Rectal smooth muscle tissue (tissue), 1 donor: ENCODE measurements around the gene NTM.

ENCODE experiments used
- H3K27ac ChIP-seq: one replicate; pipeline ENCODE4 v1.7.0; 2013; ENCODE audit warnings: low read depth, low read length, inconsistent platforms
- H3K27me3 ChIP-seq: one replicate; pipeline ENCODE4 v1.7.0; 2013; ENCODE audit warnings: low read length; ENCODE audit not compliant: control insufficient read depth, insufficient read depth
- H3K36me3 ChIP-seq: one replicate; pipeline ENCODE4 v1.7.0; 2013; ENCODE audit warnings: low read length; ENCODE audit not compliant: control insufficient read depth, insufficient read depth
- H3K4me1 ChIP-seq: one replicate; pipeline ENCODE4 v1.7.0; 2013; ENCODE audit warnings: low read length; ENCODE audit not compliant: control insufficient read depth, insufficient read depth
- H3K4me3 ChIP-seq: one replicate; pipeline ENCODE4 v1.7.0; 2013; ENCODE audit warnings: low read length
- H3K9ac ChIP-seq: one replicate; pipeline ENCODE4 v1.7.0; 2013; ENCODE audit warnings: low read length

NTM gene

DNA sequence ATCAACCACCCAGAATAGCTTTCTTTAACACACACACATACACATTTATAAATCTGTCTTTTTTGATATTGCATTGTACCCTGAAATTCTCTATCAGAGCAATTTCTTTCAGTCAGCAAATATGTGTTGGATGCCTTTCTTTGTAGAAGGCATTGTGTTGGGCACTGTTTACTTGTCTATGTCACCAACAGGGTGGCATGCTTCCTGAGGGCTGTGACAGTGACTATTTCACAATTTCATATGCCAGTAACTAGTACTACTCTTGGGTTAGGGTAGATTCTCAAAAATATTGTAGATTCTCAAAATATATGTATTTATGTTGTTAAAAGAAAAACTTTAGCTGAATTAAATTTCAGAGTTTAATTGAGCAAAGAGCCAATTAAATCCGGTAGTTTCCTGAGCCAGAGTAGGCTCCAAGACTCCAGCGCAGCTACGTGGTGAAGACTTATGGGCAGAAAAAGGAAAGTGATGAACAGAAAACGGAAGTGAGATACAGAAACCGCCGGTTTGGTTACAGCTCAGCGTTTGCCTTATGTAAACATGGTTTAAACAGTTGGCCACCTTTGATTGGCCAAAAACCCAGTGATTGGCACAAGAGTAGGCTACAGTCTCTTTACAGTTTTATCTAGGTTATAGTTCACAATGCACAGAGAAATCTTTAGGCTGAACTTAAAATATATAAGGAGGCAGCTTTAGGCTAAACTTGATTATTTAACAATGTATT, 723.3 kb downstream of the NTM start:
- Histone ChIP-seq H3K27me3 (no peaks in the 10 kb centered on the region), H3K9ac (no peak overlapping the region), H3K4me3 (no peak overlapping the region), H3K27ac (no peak overlapping the region), H3K4me1 (no peaks in the 10 kb centered on the region), H3K36me3 (no peaks in the 10 kb centered on the region)

DNA sequence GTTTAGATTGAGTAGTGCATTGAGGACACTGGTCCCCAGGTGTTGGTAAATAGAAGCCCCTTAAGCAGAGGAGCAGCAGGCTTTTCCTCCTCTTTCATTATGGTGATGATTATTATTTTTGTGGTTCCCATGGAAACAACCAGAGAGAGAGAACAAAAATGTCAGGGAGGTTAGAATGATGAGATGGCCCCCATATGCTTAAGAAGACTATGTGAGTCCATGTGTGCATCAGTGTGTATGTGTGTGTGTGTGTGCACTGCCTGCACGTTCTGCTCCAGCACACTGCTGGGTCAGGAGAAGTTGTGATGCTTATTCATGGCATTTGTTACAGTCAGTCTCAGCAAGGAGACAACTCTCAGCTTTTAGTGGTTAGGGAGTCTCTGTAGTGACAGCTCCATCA, 724.2 kb downstream of the NTM start:
- H3K27me3 ChIP-seq, result no peaks in the 10 kb centered on the region
- H3K4me3 ChIP-seq, result no peak overlapping the region

DNA sequence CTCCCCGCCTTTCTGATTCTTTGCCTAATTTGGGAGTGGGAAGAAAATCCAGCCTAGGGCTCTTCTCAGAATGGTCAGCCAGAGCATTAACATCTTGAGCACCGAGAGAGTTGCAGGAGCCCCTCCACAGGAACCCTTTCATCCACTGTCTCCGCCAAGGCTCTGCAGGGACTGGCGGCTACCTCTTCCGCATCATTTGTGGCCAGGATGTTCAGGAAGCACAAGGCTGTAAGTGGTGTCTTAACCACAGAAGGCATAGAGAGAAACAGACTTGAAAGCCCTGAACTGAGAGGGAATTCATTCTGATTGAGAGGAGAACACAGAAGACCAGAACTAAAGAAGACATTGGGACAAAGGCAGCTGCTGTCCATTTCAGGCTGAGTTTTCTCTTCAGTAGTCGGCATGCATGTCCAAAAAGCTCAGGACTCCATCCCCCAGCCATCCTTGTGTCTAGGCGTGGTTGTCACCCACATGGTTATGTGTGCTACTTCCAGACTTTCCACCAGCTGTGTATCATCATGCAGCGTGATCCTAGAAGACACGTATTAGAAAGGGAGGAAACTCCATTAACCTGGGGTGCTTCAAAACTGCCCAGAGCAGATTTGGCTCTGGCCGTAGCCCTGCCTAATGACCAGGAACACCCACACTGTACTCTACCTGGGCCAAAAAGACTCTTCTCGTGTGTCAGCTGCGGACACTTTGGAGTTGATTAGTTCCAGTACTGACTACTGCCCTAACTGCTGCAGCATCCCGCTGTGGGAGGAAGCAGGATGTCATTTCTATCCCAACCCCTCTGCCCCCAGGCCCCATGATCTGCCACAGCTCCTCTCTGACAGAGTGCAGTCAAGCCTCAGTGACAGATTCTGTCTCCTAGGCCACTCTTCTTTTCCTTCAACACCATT, 725.1 kb downstream of the NTM start:
- Histone ChIP-seq H3K27me3 (no peaks in the 10 kb centered on the region), H3K4me3 (no peak overlapping the region), H3K9ac (no peak overlapping the region), H3K27ac (no peak overlapping the region), H3K4me1 (no peaks in the 10 kb centered on the region), H3K36me3 (no peaks in the 10 kb centered on the region)

More for the DNA sequence above, 724.2 kb downstream of the NTM start:
- no peaks in the 10 kb centered on the region for H3K36me3 ChIP-seq
- no peak overlapping the region for H3K9ac ChIP-seq
- H3K27ac ChIP-seq, result no peak overlapping the region
- no peaks in the 10 kb centered on the region for H3K4me1 ChIP-seq

DNA sequence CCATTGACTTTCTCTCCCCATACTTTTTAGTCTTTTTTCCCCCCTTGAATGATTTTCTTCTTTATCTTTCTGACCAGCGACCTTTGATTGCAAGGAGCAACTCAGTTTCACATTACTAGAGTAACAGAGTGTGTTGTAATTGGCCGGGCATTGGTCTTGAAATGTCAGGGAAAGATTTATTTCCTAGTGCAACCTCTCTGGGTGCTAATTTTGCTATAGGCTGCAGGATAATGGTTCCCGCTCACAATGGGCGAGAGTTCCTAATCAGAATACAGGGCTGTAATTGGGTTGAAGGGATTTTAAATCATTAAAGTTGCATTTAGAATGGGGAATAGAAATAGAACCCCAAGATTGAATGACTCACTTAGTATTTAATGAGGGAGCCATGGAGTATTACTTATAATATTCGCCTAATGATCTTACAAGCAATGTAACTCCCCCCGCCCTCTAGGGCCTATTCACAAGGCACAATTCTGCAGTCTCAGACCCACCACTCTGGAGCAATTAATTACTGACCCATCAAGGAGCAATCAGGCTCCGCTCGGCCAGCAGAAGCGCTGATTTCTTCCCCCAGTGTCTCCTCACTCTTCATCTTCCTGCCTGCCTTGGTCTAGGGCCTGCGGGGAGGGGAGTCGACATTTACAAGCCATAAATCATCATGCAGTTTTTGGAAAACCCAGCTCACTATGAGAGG, 725.9 kb downstream of the NTM start:
- Histone ChIP-seq H3K9ac (no peak overlapping the region), H3K27me3 (no peaks in the 10 kb centered on the region), H3K4me1 (no peaks in the 10 kb centered on the region), H3K36me3 (no peaks in the 10 kb centered on the region), H3K27ac (no peak overlapping the region), H3K4me3 (no peak overlapping the region)

DNA sequence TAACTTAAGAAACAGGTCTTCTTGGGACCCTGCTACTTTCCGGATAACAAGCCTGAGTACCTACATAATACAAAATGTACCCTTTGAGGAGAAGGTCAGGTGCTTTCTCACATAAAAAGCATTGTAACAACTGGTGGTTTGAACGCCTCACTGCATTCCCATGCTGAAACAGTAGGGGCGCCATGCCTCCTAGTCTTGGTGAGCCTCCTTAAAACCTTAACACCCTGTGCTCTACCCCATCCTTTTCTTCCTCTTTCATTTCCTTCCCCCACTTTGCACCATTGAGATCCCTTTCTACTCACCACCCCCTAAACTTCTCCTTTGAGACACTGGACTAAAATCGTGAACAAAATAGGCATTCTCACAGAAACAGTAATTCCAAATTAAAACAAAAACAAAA, 729.3 kb downstream of the NTM start:
- H3K36me3 ChIP-seq, result no peaks in the 10 kb centered on the region
- H3K4me1 ChIP-seq, result no peaks in the 10 kb centered on the region
- no peak overlapping the region for H3K9ac ChIP-seq
- H3K27ac ChIP-seq, result no peak overlapping the region
- no peaks in the 10 kb centered on the region for H3K27me3 ChIP-seq
- H3K4me3 ChIP-seq, result no peak overlapping the region

DNA sequence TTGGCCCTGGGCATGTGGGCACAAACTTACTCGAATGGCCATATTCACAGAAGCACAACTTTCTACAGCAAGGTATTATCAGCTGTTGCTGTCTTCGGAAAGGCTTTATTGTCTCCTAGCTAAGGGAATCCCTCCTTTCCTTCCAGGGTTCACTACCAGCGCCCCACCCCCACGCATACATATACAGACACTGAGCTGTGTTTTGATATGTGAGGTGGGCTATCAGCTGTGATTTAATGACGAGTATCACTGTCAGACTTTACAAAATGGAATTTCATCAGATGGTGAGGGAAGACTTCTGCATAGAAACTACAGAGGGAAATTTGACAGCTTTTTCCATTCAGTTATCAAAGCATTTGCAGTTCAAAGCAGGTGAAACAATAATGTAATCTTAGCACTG, 730.2 kb downstream of the NTM start:
- Histone ChIP-seq H3K36me3 (no peaks in the 10 kb centered on the region), H3K4me1 (no peaks in the 10 kb centered on the region), H3K9ac (no peak overlapping the region), H3K4me3 (no peak overlapping the region), H3K27ac (no peak overlapping the region), H3K27me3 (no peaks in the 10 kb centered on the region)

DNA sequence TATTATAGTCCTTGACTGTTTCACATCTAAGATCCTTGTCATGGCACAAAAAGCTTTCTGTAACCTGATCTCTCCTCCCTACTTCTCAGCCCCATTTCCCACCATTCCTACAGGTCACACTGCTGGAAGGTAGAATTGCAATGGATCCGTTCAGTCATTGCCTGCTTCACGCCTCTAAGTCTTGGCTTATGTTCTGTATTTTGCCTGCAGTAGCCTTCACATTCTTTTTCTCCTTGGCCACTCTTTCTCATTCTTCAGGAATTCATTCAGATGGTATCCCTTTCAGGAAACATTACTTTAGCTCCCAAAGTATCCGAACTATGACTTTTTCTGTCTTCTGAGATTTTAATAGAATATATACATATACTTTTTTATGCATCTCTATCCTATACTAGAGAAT, 731.5 kb downstream of the NTM start:
- no peak overlapping the region for H3K4me3 ChIP-seq
- no peaks in the 10 kb centered on the region for H3K4me1 ChIP-seq
- no peak overlapping the region for H3K27ac ChIP-seq
- no peaks in the 10 kb centered on the region for H3K27me3 ChIP-seq
- H3K36me3 ChIP-seq, result no peaks in the 10 kb centered on the region
- no peak overlapping the region for H3K9ac ChIP-seq

DNA sequence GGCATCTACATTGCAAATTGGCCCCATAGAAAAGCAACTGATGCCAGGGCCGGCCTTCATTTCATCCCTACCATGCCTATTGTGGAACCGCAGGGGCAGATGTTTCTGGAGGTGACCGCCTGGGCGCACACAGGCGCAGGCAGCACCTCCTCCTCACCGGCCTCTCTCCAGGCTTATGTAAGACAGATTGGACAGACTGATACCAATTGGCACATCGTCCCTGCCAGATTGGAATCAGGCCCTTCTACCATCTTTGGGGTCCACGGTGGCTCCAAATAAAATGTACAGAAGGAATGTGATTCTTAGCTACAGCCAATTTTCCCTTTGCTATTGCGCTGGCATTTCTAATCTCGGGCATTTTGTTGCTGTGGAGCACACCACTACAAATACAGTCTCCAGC, 732.6 kb downstream of the NTM start:
- Histone ChIP-seq H3K27ac (no peak overlapping the region), H3K9ac (no peak overlapping the region), H3K27me3 (no peaks in the 10 kb centered on the region), H3K36me3 (no peaks in the 10 kb centered on the region), H3K4me1 (no peaks in the 10 kb centered on the region), H3K4me3 (no peak overlapping the region)

DNA sequence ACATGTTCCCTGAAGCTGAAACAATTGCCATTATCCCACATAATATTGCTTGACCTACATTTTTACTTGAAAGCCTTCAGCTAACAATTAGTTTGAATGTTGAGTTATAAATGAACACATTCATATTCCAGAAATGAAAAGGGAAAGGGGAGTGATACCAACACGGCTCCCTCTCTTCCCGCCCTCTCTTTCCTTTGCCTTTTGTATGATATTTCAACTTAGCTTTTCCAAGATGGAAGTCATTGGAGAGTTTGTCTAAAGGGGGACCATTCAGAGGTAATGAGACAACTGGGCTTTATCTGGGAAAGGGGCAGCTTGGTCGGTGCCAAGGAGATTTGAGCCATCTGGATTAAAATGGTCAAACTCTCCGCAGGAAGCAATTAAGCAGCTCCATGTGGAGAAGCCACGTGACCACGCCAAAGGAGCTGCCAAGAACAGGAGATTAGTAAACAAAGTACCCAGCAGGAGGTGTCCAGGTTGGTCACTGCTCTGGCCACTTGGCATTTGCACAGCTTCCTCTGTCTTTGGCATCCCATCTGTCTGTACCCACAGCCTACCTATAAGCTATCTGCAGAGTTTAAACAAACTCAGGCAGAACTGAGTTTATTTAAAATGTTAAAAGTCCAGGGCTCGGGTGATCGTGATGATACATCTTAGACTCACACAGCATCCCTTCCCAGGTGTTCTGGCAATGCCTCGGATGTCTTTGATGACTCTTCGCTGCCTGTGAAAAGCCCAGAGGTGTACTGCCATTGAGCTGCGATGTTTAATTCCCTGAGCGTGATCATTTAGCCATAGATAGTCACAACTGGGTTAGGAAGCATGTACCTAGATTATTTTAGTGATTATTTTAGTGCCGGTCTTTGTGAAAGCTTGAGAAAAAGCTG, 735.9 kb downstream of the NTM start:
- H3K27ac ChIP-seq, result no peak overlapping the region
- H3K4me1 ChIP-seq, result no peaks in the 10 kb centered on the region
- H3K36me3 ChIP-seq, result no peaks in the 10 kb centered on the region
- H3K9ac ChIP-seq, result no peak overlapping the region
- H3K4me3 ChIP-seq, result no peak overlapping the region
- H3K27me3 ChIP-seq, result no peaks in the 10 kb centered on the region

DNA sequence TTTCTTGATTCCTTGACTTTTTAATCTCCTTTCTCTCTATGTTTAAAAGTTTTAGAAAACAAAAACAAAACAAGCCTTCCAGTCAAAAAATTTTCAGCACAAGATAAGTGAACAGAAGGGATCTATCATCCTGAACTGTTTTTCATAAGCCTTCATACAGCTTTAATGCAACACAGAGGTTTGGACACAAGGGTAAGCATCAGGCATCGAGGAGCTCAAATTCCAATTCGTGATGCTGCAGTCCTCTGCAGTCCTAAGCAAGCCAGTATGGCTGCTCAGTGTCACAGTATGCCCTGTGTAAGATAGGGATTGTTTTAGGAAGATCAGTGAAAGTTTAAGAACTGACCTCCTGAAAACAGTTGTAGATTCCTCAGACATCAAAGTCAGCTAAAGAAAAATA, 740.9 kb downstream of the NTM start:
- no peak overlapping the region for H3K4me3 ChIP-seq
- no peak overlapping the region for H3K9ac ChIP-seq
- H3K27me3 ChIP-seq, result no peaks in the 10 kb centered on the region
- H3K36me3 ChIP-seq, result no peaks in the 10 kb centered on the region
- no peaks in the 10 kb centered on the region for H3K4me1 ChIP-seq
- no peak overlapping the region for H3K27ac ChIP-seq

DNA sequence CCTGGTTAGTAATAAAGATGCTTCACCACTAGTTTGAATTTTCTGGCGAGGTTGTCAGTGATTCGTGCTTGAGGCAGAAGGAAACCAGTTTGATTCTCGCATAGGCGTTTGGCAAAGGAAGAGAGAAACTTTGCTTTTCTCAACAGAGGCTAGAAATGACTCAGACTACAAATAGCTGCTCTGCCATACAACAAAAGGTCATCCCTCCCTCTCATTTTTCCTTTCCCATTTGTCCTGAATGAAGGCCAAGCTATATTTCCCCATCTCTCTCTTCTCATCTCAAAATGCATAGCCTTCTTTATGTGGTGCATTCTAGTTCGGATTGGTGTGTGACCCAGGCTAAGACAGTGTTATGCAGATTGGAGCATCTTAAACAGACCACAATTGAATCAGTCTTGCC, 741.4 kb downstream of the NTM start:
- Histone ChIP-seq H3K27ac (no peak overlapping the region), H3K4me1 (no peaks in the 10 kb centered on the region), H3K27me3 (no peaks in the 10 kb centered on the region), H3K4me3 (no peak overlapping the region), H3K36me3 (no peaks in the 10 kb centered on the region), H3K9ac (no peak overlapping the region)

DNA sequence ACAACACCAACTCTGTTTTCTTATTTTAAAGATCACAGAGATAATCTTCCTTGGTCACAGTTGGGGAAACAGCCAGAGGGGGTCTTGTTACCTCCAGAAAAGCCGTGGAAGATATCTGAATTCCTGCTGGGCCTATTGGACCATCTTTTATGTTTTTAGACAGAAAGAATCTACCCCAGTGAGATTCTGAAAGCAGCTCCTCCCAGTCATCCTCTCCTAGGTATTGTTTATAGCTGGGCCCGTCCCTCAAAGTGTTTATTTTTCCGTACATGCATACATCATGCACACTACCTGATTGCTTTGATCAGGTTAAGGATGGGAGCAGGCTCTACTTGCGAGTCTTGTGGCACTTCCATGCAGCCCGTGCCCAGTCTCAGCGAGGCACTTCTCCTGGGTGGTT, 742.4 kb downstream of the NTM start:
- Histone ChIP-seq H3K27ac (no peak overlapping the region), H3K4me3 (no peak overlapping the region), H3K9ac (no peak overlapping the region), H3K36me3 (no peaks in the 10 kb centered on the region), H3K4me1 (no peaks in the 10 kb centered on the region), H3K27me3 (no peaks in the 10 kb centered on the region)
